ENCODE measurements around the gene SPRR2G.
"Not testable (repeated sequence)": the region's sequence is repeated elsewhere in the genome, so short reads cannot be mapped to it uniquely, and the experiment has no call there.

SPRR2G gene

GRCh38 chr1:153112454-153112853 lies 38.2 kb downstream of the SPRR2G start:
- not testable (repeated sequence) for DNase-seq

- DNase-seq: no peak
These were observed 50.4 kb downstream of the SPRR2G start for GRCh38 chr1:153100245-153100644.
